SK-N-SH treated with all-trans-retinoic acid at 6 μM for 48 hours (cell line): Measurements from ENCODE around the gene MRPS18B.

ENCODE experiments used
- ATAC-seq: fragments of 200-7000 bp; cut with Tn5 transposase; 3 replicates; pipeline ENCODE4 v1.9.1; 2020; ENCODE audit warnings: mild to moderate bottlenecking, moderate library complexity
- BACH2 ChIP-seq: fragments of 250-450 bp; sonication (Bioruptor Pico); IDR thresholded peaks from 2 replicates; pipeline ENCODE4 v1.9.0; 2021; ENCODE audit warnings: mild to moderate bottlenecking, borderline replicate concordance
- CREB5 ChIP-seq: fragments of 250-450 bp; sonication (Bioruptor Pico); IDR thresholded peaks from 2 replicates; pipeline ENCODE4 v1.5.1; 2020; ENCODE audit warnings: low read depth, mild to moderate bottlenecking, moderate library complexity
- ESRRG ChIP-seq: fragments of 250-450 bp; sonication (Bioruptor Pico); IDR thresholded peaks from 2 replicates; pipeline ENCODE4 v1.6.1; 2021; ENCODE audit warnings: mild to moderate bottlenecking
- GLIS3 ChIP-seq: fragments of 250-450 bp; sonication (Bioruptor Pico); IDR thresholded peaks from 2 replicates; pipeline ENCODE4 v1.5.0; 2020; ENCODE audit warnings: mild to moderate bottlenecking, moderate library complexity
- OSR1 ChIP-seq: fragments of 250-450 bp; sonication (Bioruptor Pico); IDR thresholded peaks from 2 replicates; pipeline ENCODE4 v1.8.0; 2022; ENCODE audit warnings: moderate library complexity, mild to moderate bottlenecking, inconsistent platforms
- PATZ1 ChIP-seq: fragments of 250-450 bp; sonication (Bioruptor Pico); IDR thresholded peaks from 2 replicates; pipeline ENCODE4 v1.8.0; 2020; ENCODE audit warnings: mild to moderate bottlenecking, moderate library complexity, borderline replicate concordance
- PPARA ChIP-seq: fragments of 250-450 bp; sonication (Bioruptor Pico); IDR thresholded peaks from 2 replicates; pipeline ENCODE4 v1.5.0; 2020; ENCODE audit warnings: mild to moderate bottlenecking, borderline replicate concordance
- TCF4 ChIP-seq: fragments of 250-450 bp; sonication (Bioruptor Pico); IDR thresholded peaks from 2 replicates; pipeline ENCODE4 v1.8.0; 2021; ENCODE audit warnings: mild to moderate bottlenecking, moderate library complexity, borderline replicate concordance
- TOX ChIP-seq: fragments of 250-450 bp; sonication (Bioruptor Pico); IDR thresholded peaks from 2 replicates; pipeline ENCODE4 v1.8.0; 2021; ENCODE audit warnings: mild to moderate bottlenecking, moderate library complexity, borderline replicate concordance
- ZC3H10 ChIP-seq: fragments of 250-450 bp; sonication (Bioruptor Pico); IDR thresholded peaks from 2 replicates; pipeline ENCODE4 v1.5.1; 2021; ENCODE audit warnings: mild to moderate bottlenecking, moderate library complexity
- ZFP30 ChIP-seq: fragments of 450-650 bp; formaldehyde crosslinking; IDR thresholded peaks from 2 replicates; pipeline ENCODE4 v1.5.0; 2022; ENCODE audit warnings: mild to moderate bottlenecking, moderate library complexity
- ZNF565 ChIP-seq: fragments of 450-650 bp; formaldehyde crosslinking; conservative IDR thresholded peaks from 2 replicates; pipeline ENCODE4 v1.5.0; 2020; ENCODE audit warnings: low read depth, mild to moderate bottlenecking, moderate library complexity
- ZNF8 ChIP-seq: fragments of 450-650 bp; formaldehyde crosslinking; IDR thresholded peaks from 2 replicates; pipeline ENCODE4 v1.5.0; 2020; ENCODE audit warnings: mild to moderate bottlenecking, moderate library complexity
- TF ChIP-seq, protein P1 (sequence below): fragments of 250-450 bp; sonication (Bioruptor Pico); IDR thresholded peaks from 2 replicates; pipeline ENCODE4 v1.5.1; 2021; ENCODE audit warnings: mild to moderate bottlenecking, moderate library complexity
- TF ChIP-seq, protein P2 (sequence below): fragments of 250-450 bp; sonication (Bioruptor Pico); IDR thresholded peaks from 2 replicates; pipeline ENCODE4 v1.5.0; 2020; ENCODE audit warnings: mild to moderate bottlenecking, moderate library complexity
- TF ChIP-seq, protein P3 (sequence below): fragments of 250-450 bp; sonication (Bioruptor Pico); IDR thresholded peaks from 2 replicates; pipeline ENCODE4 v1.8.0; 2021; ENCODE audit warnings: low read depth, mild to moderate bottlenecking, moderate library complexity, borderline replicate concordance

MRPS18B gene

GRCh38 chr6:30617565-30618269 is at the start of gene MRPS18B:
MRPS18B (plus strand) TSS chr6:30617840; CDS start chr6:30617866, 26 bp downstream.
- peak; percentile 76 for ATAC-seq
- TF ChIP-seq, protein P1, sequence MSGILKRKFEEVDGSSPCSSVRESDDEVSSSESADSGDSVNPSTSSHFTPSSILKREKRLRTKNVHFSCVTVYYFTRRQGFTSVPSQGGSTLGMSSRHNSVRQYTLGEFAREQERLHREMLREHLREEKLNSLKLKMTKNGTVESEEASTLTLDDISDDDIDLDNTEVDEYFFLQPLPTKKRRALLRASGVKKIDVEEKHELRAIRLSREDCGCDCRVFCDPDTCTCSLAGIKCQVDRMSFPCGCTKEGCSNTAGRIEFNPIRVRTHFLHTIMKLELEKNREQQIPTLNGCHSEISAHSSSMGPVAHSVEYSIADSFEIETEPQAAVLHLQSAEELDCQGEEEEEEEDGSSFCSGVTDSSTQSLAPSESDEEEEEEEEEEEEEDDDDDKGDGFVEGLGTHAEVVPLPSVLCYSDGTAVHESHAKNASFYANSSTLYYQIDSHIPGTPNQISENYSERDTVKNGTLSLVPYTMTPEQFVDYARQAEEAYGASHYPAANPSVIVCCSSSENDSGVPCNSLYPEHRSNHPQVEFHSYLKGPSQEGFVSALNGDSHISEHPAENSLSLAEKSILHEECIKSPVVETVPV (CRISPR knock-in tag): no peak
- no peak for TF ChIP-seq BACH2 (CRISPR knock-in tag)
- no peak for TF ChIP-seq PATZ1 (CRISPR knock-in tag)
- TF ChIP-seq ZC3H10 (CRISPR knock-in tag): no peak
- TF ChIP-seq CREB5 (CRISPR knock-in tag): no peak
- TF ChIP-seq ZNF565 (CRISPR knock-in tag): no peak
- TF ChIP-seq ZNF8 (CRISPR knock-in tag): 0 out of 2 replicates have a peak, but pooled peaks have one; percentile 36

- no peak for ATAC-seq
- no peak for TF ChIP-seq PPARA
- TF ChIP-seq, protein P1 (CRISPR knock-in tag): no peak
- no peak for TF ChIP-seq TCF4 (CRISPR knock-in tag)
- no peak for TF ChIP-seq ZFP30 (CRISPR knock-in tag)
- no peak for TF ChIP-seq CREB5 (CRISPR knock-in tag)
- TF ChIP-seq, protein P2, sequence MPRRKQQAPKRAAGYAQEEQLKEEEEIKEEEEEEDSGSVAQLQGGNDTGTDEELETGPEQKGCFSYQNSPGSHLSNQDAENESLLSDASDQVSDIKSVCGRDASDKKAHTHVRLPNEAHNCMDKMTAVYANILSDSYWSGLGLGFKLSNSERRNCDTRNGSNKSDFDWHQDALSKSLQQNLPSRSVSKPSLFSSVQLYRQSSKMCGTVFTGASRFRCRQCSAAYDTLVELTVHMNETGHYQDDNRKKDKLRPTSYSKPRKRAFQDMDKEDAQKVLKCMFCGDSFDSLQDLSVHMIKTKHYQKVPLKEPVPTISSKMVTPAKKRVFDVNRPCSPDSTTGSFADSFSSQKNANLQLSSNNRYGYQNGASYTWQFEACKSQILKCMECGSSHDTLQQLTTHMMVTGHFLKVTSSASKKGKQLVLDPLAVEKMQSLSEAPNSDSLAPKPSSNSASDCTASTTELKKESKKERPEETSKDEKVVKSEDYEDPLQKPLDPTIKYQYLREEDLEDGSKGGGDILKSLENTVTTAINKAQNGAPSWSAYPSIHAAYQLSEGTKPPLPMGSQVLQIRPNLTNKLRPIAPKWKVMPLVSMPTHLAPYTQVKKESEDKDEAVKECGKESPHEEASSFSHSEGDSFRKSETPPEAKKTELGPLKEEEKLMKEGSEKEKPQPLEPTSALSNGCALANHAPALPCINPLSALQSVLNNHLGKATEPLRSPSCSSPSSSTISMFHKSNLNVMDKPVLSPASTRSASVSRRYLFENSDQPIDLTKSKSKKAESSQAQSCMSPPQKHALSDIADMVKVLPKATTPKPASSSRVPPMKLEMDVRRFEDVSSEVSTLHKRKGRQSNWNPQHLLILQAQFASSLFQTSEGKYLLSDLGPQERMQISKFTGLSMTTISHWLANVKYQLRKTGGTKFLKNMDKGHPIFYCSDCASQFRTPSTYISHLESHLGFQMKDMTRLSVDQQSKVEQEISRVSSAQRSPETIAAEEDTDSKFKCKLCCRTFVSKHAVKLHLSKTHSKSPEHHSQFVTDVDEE (CRISPR knock-in tag): no peak
- no peak for TF ChIP-seq GLIS3 (CRISPR knock-in tag)
- TF ChIP-seq ESRRG (CRISPR knock-in tag): no peak
- TF ChIP-seq ZNF8 (CRISPR knock-in tag): no peak
- no peak for TF ChIP-seq ZNF565 (CRISPR knock-in tag)
- TF ChIP-seq, protein P3, sequence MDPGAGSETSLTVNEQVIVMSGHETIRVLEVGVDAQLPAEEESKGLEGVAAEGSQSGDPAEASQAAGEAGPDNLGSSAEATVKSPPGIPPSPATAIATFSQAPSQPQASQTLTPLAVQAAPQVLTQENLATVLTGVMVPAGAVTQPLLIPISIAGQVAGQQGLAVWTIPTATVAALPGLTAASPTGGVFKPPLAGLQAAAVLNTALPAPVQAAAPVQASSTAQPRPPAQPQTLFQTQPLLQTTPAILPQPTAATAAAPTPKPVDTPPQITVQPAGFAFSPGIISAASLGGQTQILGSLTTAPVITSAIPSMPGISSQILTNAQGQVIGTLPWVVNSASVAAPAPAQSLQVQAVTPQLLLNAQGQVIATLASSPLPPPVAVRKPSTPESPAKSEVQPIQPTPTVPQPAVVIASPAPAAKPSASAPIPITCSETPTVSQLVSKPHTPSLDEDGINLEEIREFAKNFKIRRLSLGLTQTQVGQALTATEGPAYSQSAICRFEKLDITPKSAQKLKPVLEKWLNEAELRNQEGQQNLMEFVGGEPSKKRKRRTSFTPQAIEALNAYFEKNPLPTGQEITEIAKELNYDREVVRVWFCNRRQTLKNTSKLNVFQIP (CRISPR knock-in tag): no peak
- TF ChIP-seq OSR1: no peak
- TF ChIP-seq TOX (CRISPR knock-in tag): no peak
- TF ChIP-seq, all 23 proteins: peak for 0
These were observed 49.4 kb upstream of the MRPS18B start for GRCh38 chr6:30568245-30568644.
